ENCODE results near the gene B3GNT5. TPM values are rescaled to one million over a fixed set of nuclear protein-coding genes. Genes with fewer than 3 reads are reported as not detected.

B3GNT5 gene
- under 1 TPM; 0.67 to 0.71 TPM for total RNA-seq

DNA sequence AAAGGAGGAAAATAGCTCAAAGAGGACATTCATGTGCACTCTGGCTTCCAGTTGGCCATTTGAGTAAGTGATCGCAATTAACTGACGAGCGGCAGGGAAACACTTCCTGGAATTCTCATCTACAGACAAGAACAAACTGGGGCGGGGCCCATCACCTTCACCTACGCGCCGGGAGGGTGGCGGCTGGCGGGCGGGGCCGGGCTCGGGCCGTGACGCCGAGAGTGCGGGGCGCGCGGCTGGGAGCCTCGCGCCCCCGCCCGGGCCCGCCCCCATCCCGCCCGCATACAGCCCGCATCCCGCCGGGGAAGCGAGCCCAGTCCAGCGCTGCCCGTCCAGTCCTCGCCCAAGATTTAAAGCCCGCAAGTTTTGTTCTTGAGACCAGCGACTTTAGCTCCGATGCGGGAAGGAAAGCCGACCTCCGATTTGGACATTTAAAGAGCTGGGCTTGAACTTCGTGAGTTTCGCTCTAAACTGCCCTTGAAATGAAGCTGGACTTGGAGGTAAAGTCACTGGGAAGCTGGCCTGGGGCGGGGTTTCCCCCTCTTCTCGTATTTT, at the start of gene B3GNT5:
Gene B3GNT5 (plus strand): TSS at position 281 of the 555 bp plus-strand sequence. CDS start 16,546 bp downstream, outside the sequence.
- ChIA-PET CTCF (interaction anchor here (0.7 to 1.3 kb wide), 6 partner anchors 13 to 188 kb away, joined by 3 read pairs; no protein-coding TSS in a partner anchor), POLR2A (interaction anchor here (0.6 kb wide), 1 partner anchor 1695 kb away, joined by 3 read pairs; no protein-coding TSS in a partner anchor)
- no peaks in the 10 kb centered on the region for H3K9me3 Mint-ChIP-seq
- DNase-seq, result peak; percentile 30
- no peak within 1 kb of the TSS for H3K27ac Mint-ChIP-seq
- H3K27me3 Mint-ChIP-seq, result peaks cover 16% of the 10 kb centered on the region
- no peaks in the 10 kb centered on the region for H3K36me3 Mint-ChIP-seq (ENCODE audit: low read depth)
- peak within 1 kb of the TSS; percentile 71 for H3K4me3 Mint-ChIP-seq
- peaks cover 12% of the 10 kb centered on the region for H3K4me1 Mint-ChIP-seq

GRCh38 chr3:183203670-183204069, 49.4 kb upstream of the B3GNT5 start:
- ChIA-PET CTCF (no interaction called here), POLR2A (no interaction called here)
- Mint-ChIP-seq H3K27me3 (no peaks in the 10 kb centered on the region), H3K4me1 (peaks cover 17% of the 10 kb centered on the region), H3K36me3 (ENCODE audit: low read depth) (peaks cover 34% of the 10 kb centered on the region), H3K27ac (no peak overlapping the region), H3K9me3 (peaks cover 27% of the 10 kb centered on the region), H3K4me3 (no peak overlapping the region)
- no peak for DNase-seq

DNA sequence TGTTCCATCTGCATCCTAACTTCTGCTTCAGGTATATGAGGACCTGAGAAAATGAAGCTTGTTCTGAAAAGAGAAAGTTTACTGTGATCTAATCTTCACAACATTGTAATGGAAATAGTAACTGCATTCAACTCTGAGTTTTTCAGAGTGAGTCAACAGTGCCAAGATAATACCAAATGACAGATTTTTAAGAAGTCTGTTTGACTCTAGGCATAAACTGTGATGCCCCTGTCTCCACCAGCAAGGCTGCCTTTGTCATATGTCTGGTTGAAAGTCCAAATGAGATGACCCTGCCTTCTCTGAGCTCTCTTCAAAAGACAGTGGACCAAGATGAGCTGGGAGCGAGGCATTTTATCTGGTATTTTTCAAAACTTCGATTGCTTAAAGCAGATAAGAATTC, 44.8 kb upstream of the B3GNT5 start:
- no peak for DNase-seq
- Mint-ChIP-seq H3K9me3 (peaks cover 34% of the 10 kb centered on the region), H3K4me3 (no peak overlapping the region), H3K36me3 (ENCODE audit: low read depth) (peaks cover 25% of the 10 kb centered on the region), H3K4me1 (peaks cover 9% of the 10 kb centered on the region), H3K27ac (no peak overlapping the region), H3K27me3 (no peaks in the 10 kb centered on the region)
- CTCF ChIA-PET, result interaction anchor here (0.8 to 1.0 kb wide), 2 partner anchors 9 to 82 kb away, joined by 3 read pairs; no protein-coding TSS in a partner anchor
- POLR2A ChIA-PET, result no interaction called here

- Mint-ChIP-seq H3K36me3 (ENCODE audit: low read depth) (peaks cover 19% of the 10 kb centered on the region), H3K4me3 (no peak overlapping the region), H3K27ac (no peak overlapping the region), H3K27me3 (no peaks in the 10 kb centered on the region), H3K4me1 (peaks cover 8% of the 10 kb centered on the region), H3K9me3 (peaks cover 29% of the 10 kb centered on the region)
- POLR2A ChIA-PET, result no interaction called here
- DNase-seq, result no peak
- CTCF ChIA-PET, result no interaction called here
Measured at GRCh38 chr3:183208800-183209199, 44.3 kb upstream of the B3GNT5 start.

DNA sequence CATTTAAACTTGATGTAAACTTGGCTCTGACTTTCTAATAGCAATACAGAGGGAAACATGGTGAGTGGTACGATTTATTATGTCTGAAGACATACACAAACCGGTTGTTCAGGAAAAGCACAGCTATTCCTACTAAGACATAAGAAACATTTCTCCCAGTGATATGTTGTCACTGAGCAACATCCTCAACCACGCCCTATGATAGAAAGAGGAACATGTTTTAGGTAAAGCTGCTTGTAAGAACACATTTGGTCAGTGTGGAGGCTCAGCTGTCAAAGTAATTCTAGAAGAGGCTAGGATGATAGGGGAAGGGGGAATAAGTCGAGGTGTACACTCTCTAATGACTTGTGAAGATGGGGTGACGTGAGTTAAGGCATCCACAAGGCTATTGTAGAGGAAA, 42.7 kb upstream of the B3GNT5 start:
- Mint-ChIP-seq H3K4me1 (peaks cover 8% of the 10 kb centered on the region), H3K36me3 (ENCODE audit: low read depth) (peaks cover 14% of the 10 kb centered on the region), H3K9me3 (peaks cover 27% of the 10 kb centered on the region), H3K4me3 (no peak overlapping the region), H3K27me3 (no peaks in the 10 kb centered on the region), H3K27ac (no peak overlapping the region)
- DNase-seq, result no peak
- POLR2A ChIA-PET, result no interaction called here
- CTCF ChIA-PET, result interaction anchor here (0.6 kb wide), 1 partner anchor 1483 kb away, joined by 8 read pairs; no protein-coding TSS in a partner anchor

GRCh38 chr3:183210862-183211341, 42.2 kb upstream of the B3GNT5 start:
- H3K27ac Mint-ChIP-seq, result no peak overlapping the region
- no peak overlapping the region for H3K4me3 Mint-ChIP-seq
- peaks cover 14% of the 10 kb centered on the region for H3K36me3 Mint-ChIP-seq (ENCODE audit: low read depth)
- peaks cover 8% of the 10 kb centered on the region for H3K4me1 Mint-ChIP-seq
- no peak for DNase-seq
- ChIA-PET CTCF (no interaction called here), POLR2A (no interaction called here)
- H3K9me3 Mint-ChIP-seq, result peaks cover 27% of the 10 kb centered on the region
- no peaks in the 10 kb centered on the region for H3K27me3 Mint-ChIP-seq

DNA sequence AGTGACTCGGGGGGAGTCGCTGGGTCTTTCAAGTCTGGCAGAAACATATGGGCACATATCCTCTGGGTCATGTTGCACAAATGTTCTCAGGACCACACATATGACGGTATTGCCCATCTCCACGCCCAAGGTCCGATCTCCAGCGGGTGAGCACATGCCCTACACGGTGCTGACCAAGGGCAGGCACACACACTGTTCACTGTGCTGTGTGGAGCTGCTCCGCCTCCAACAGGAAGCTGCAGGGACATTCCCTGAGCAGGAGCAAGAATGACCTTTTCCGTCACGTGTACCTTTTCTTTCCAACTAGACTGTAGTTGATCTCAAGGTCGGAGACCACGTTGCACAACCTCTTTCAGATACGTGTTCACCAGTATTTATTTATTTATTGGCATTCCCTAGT, 41.7 kb upstream of the B3GNT5 start:
- no peak for DNase-seq
- H3K27ac Mint-ChIP-seq, result no peak overlapping the region
- ChIA-PET POLR2A (no interaction called here), CTCF (interaction anchor here (0.6 to 1.6 kb wide), 2 partner anchors 62 to 171 kb away, joined by 3 to 4 read pairs; no protein-coding TSS in a partner anchor)
- no peak overlapping the region for H3K4me3 Mint-ChIP-seq
- H3K27me3 Mint-ChIP-seq, result no peaks in the 10 kb centered on the region
- H3K4me1 Mint-ChIP-seq, result peaks cover 8% of the 10 kb centered on the region
- H3K36me3 Mint-ChIP-seq (ENCODE audit: low read depth), result peaks cover 14% of the 10 kb centered on the region
- H3K9me3 Mint-ChIP-seq, result peaks cover 27% of the 10 kb centered on the region

DNA sequence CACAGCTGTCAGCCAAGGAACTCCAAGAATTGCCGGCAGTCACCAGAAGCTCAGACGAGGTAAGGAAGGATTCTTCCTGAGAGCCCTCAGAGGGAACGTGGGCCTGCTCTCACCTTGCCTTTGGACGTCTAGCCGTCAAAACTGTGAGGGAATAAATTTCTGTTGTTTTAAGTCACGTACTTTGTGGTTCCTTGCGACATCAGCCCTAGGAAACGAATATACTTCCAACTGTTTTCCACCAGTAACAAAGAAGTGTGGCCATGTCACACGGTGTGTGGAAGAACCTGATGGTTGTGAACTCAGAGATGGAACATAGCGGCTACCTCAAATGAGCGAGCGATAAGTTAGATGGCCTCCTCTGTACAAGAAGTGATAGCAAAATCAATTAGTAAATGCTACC, 41.0 kb upstream of the B3GNT5 start:
- no peaks in the 10 kb centered on the region for H3K27me3 Mint-ChIP-seq
- H3K4me3 Mint-ChIP-seq, result no peak overlapping the region
- ChIA-PET CTCF (interaction anchor here (0.6 to 1.6 kb wide), 2 partner anchors 63 to 170 kb away, joined by 3 to 4 read pairs; no protein-coding TSS in a partner anchor), POLR2A (no interaction called here)
- peaks cover 14% of the 10 kb centered on the region for H3K36me3 Mint-ChIP-seq (ENCODE audit: low read depth)
- H3K4me1 Mint-ChIP-seq, result peaks cover 8% of the 10 kb centered on the region
- H3K9me3 Mint-ChIP-seq, result peaks cover 27% of the 10 kb centered on the region
- no peak for DNase-seq
- H3K27ac Mint-ChIP-seq, result no peak overlapping the region

DNA sequence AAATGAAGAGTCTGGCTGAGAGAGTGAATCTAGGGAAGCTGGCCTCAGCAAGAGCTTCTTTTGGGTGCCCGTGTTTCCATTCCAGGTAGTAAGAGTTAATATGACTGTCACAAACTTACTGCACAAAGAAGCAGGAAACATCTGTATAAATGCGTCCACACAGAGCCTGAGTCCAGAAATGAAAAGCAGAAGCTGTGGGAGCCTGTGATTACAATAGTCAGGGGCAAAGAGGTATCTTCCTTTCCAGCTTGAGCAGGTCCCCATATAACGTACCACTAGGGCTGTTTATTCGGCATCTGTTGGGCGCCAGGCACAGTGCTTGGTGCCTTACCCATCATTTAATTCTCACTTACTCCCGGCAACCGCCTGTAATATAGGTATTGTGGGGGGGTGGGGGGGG, 40.5 kb upstream of the B3GNT5 start:
- H3K4me1 Mint-ChIP-seq, result peaks cover 8% of the 10 kb centered on the region
- ChIA-PET CTCF (interaction anchor here (1.6 kb wide), 1 partner anchor 170 kb away, joined by 3 read pairs; no protein-coding TSS in a partner anchor), POLR2A (no interaction called here)
- peaks cover 25% of the 10 kb centered on the region for H3K9me3 Mint-ChIP-seq
- peaks cover 14% of the 10 kb centered on the region for H3K36me3 Mint-ChIP-seq (ENCODE audit: low read depth)
- H3K27me3 Mint-ChIP-seq, result no peaks in the 10 kb centered on the region
- H3K27ac Mint-ChIP-seq, result no peak overlapping the region
- H3K4me3 Mint-ChIP-seq, result no peak overlapping the region
- no peak for DNase-seq

DNA sequence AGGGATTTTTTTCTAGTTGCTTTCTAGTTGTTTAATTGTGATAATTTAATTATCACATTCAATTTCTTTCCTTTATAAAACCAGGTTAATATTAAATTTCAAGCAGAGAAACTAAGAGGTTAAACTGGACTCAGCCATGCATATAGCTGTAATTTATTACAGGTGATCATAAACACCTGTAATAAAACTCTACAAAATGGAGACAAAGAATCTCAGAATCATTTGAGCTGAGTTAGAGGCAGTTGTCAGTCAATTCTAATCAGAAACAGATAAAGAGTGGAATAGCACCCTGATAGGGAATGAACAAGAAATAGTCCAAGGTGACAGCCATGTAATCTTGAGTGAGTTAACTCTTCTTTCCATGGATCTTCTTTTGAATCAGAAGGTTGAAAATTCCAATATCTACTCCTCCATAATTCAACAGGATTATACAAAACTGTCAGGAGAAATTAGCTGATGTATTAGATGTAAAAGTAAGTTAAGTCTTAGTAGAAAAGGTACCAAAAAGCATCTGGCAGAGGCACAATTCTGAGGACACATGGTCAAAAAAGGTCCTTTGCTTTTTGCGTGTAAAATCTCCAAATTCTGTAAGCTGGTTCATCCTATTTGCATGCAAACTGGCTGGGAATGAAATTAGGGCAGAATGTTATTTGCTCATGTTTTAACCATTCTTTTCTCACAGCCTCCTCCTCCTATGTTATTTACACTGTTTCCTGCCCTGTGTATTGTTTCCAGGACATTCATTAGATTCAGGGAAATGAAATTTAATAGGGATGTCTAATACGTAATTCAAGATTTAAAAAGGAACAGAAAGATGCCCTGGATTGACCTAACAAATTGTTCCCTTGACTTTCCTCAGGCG, 39.4 kb upstream of the B3GNT5 start:
- no peak overlapping the region for H3K27ac Mint-ChIP-seq
- CTCF ChIA-PET, result no interaction called here
- peaks cover 7% of the 10 kb centered on the region for H3K36me3 Mint-ChIP-seq (ENCODE audit: low read depth)

GRCh38 chr3:183214277-183214612, 38.8 kb upstream of the B3GNT5 start:
- H3K4me3 Mint-ChIP-seq, result no peak overlapping the region
- H3K9me3 Mint-ChIP-seq, result peaks cover 17% of the 10 kb centered on the region
- peaks cover 7% of the 10 kb centered on the region for H3K36me3 Mint-ChIP-seq (ENCODE audit: low read depth)
- ChIA-PET POLR2A (no interaction called here), CTCF (no interaction called here)
- H3K27me3 Mint-ChIP-seq, result no peaks in the 10 kb centered on the region
- DNase-seq, result no peak
- H3K27ac Mint-ChIP-seq, result no peak overlapping the region
- H3K4me1 Mint-ChIP-seq, result peaks cover 13% of the 10 kb centered on the region

More for the DNA sequence above, 39.4 kb upstream of the B3GNT5 start:
- H3K9me3 Mint-ChIP-seq, result peaks cover 20% of the 10 kb centered on the region
- H3K4me1 Mint-ChIP-seq, result peaks cover 9% of the 10 kb centered on the region
- no peak overlapping the region for H3K4me3 Mint-ChIP-seq
- POLR2A ChIA-PET, result no interaction called here
- H3K27me3 Mint-ChIP-seq, result no peaks in the 10 kb centered on the region
- no peak for DNase-seq

GRCh38 chr3:183215591-183216202, 37.4 kb upstream of the B3GNT5 start:
- POLR2A ChIA-PET, result no interaction called here
- DNase-seq, result no peak
- H3K4me1 Mint-ChIP-seq, result peaks cover 13% of the 10 kb centered on the region
- H3K36me3 Mint-ChIP-seq (ENCODE audit: low read depth), result peaks cover 2% of the 10 kb centered on the region
- no peak overlapping the region for H3K4me3 Mint-ChIP-seq
- H3K27me3 Mint-ChIP-seq, result no peaks in the 10 kb centered on the region
- H3K9me3 Mint-ChIP-seq, result peaks cover 7% of the 10 kb centered on the region
- CTCF ChIA-PET, result no interaction called here
- H3K27ac Mint-ChIP-seq, result no peak overlapping the region

All from activated CD4-positive, alpha-beta T cell treated with anti-CD3 and anti-CD28 coated beads, Interleukin-2, amount 10 ng/mL, durations not matched to agents 7 days and 5 days (primary cell).